Keratinocyte (primary cell): ENCODE measurements around the gene ANKRD16.
"Not testable (repeated sequence)": the region's sequence is repeated elsewhere in the genome, so short reads cannot be mapped to it uniquely, and the experiment has no call there.

Experiments
- CTCF ChIP-seq, 3 experiments: IDR thresholded peaks in 1 of 3; conservative IDR thresholded peaks in 1 of 3; optimal IDR thresholded peaks in 1 of 3; 2 replicates in 2 of 3; 3 replicates in 1 of 3; pipeline versions ENCODE3 to v1.5.1; 2011; ENCODE audit warnings: low read length in 3 of 3, mild to moderate bottlenecking in 3 of 3, moderate library complexity in 2 of 3, control low read depth in 1 of 3, inconsistent platforms in 1 of 3; ENCODE audit not compliant: insufficient read depth in 2 of 3; ENCODE audit errors: extremely low read depth in 1 of 3
- EZH2 ChIP-seq: IDR thresholded peaks from one replicate; pipeline ENCODE4 v1.6.1; 2012; ENCODE audit warnings: inconsistent platforms, mild to moderate bottlenecking, low read length, moderate library complexity

- not testable (repeated sequence) for TF ChIP-seq CTCF (optimal IDR thresholded peaks at IDR 0.05 in 1 of 3, IDR thresholded peaks at IDR 0.05 in 1 of 3, conservative IDR thresholded peaks at IDR 0.05 in 1 of 3; ENCODE audit: extremely low read depth in 1 of 3, insufficient read depth in 2 of 3, low read length in 3 of 3); EZH2
Measured at GRCh38 chr10:5826511-5826910, 63.2 kb downstream of the ANKRD16 start.
